Measurements from ENCODE around the gene CCDC18. TPM values are rescaled to one million over a fixed set of nuclear protein-coding genes. Genes with fewer than 3 reads are reported as not detected.
"Not testable (repeated sequence)": the region's sequence is repeated elsewhere in the genome, so short reads cannot be mapped to it uniquely, and the experiment has no call there.

Gene CCDC18
- total RNA-seq, 1 donor from 2014 or later = 16.8 TPM

GRCh38 chr1:93172778-93173177 lies 7.7 kb upstream of the CCDC18 start:
- no peak for DNase-seq

- not testable (repeated sequence) for DNase-seq
These were observed 5.9 kb upstream of the CCDC18 start for GRCh38 chr1:93174638-93175037.

- peak; percentile 50 for DNase-seq
These were observed 2.5 kb upstream of the CCDC18 start for GRCh38 chr1:93177991-93178390.

- peak; percentile 50 for DNase-seq
These were observed 2.1 kb upstream of the CCDC18 start for GRCh38 chr1:93178418-93178817.

- DNase-seq = peak; percentile 98
These were observed 420 bp upstream of the CCDC18 start, which contains the start of gene TMED5 for GRCh38 chr1:93179886-93180722. TSS of gene TMED5 (minus strand) at chr1:93180413. CDS start at chr1:93180242, 171 bp downstream.

- DNase-seq = no peak
These were observed 6.1 kb downstream of the CCDC18 start for GRCh38 chr1:93186667-93187066.

- DNase-seq = no peak
These were observed 9.9 kb downstream of the CCDC18 start for GRCh38 chr1:93190432-93190831.

GRCh38 chr1:93194231-93194990 lies 13.9 kb downstream of the CCDC18 start:
- DNase-seq = no peak

GRCh38 chr1:93196591-93196990 lies 16.1 kb downstream of the CCDC18 start:
- no peak for DNase-seq

- no peak for DNase-seq
These were observed 18.6 kb downstream of the CCDC18 start for GRCh38 chr1:93199150-93199549.

GRCh38 chr1:93200086-93200620 lies 19.6 kb downstream of the CCDC18 start:
- no peak for DNase-seq

GRCh38 chr1:93200714-93201113 lies 20.2 kb downstream of the CCDC18 start:
- DNase-seq = no peak

- no peak for DNase-seq
These were observed 25.5 kb downstream of the CCDC18 start for GRCh38 chr1:93205892-93206566.

- DNase-seq = no peak
These were observed 26.0 kb downstream of the CCDC18 start for GRCh38 chr1:93206567-93206954.

- no peak for DNase-seq
These were observed 26.7 kb downstream of the CCDC18 start for GRCh38 chr1:93207211-93207610.

GRCh38 chr1:93215322-93215721 lies 34.8 kb downstream of the CCDC18 start:
- no peak for DNase-seq

GRCh38 chr1:93219443-93219842 lies 38.9 kb downstream of the CCDC18 start:
- peak; percentile 18 for DNase-seq

- DNase-seq = not testable (repeated sequence)
These were observed 40.2 kb downstream of the CCDC18 start for GRCh38 chr1:93220716-93221115.

GRCh38 chr1:93221913-93222312 lies 41.4 kb downstream of the CCDC18 start:
- DNase-seq = no peak

GRCh38 chr1:93223023-93223675 lies 42.6 kb downstream of the CCDC18 start:
- no peak for DNase-seq

GRCh38 chr1:93235261-93235660 lies 54.7 kb downstream of the CCDC18 start:
- no peak for DNase-seq

- no peak for DNase-seq
These were observed 56.5 kb downstream of the CCDC18 start for GRCh38 chr1:93237021-93237420.

Measured in dermis blood vessel endothelial cell (primary cell).